A673 (cell line): ENCODE results near the gene DNAJC3. TPM values are rescaled to one million over a fixed set of nuclear protein-coding genes. Genes with fewer than 3 reads are reported as not detected.
"Not testable (repeated sequence)": the region's sequence is repeated elsewhere in the genome, so short reads cannot be mapped to it uniquely, and the experiment has no call there.

Source experiments
- BruUV-seq: library from RNA; stranded (reverse); fragments of 400-500 nt; replicated peaks from 2 replicates; lab custom pipeline; 2021; lab: Mats Ljungman, UMichigan
- CTCF ChIA-PET: fragments of 300-600 bp; sonication (Branson Sonifier 250); formaldehyde crosslinking; loops from one replicate; lab custom pipeline; 2022; ENCODE audit warnings: antibody characterized with exemption; lab: Charles Lee
- POLR2A ChIA-PET: fragments of 300-600 bp; sonication (Branson Sonifier 250); formaldehyde crosslinking; loops from one replicate; lab custom pipeline; 2022; ENCODE audit warnings: antibody characterized with exemption; ENCODE audit not compliant: low non-redundant PET; lab: Charles Lee
- DNase-seq: peaks from one replicate; pipeline ENCODE4 v3.0.0-alpha.2; 2015; ENCODE audit warnings: low spot score
- H3K27ac ChIP-seq: fragments of 200-600 bp; sonication (generic); 2 replicates; pipeline ENCODE4 v1.5.1; 2016; ENCODE audit warnings: mixed run types, low read depth, mild to moderate bottlenecking, mixed read lengths, antibody characterized with exemption, low read length; ENCODE audit not compliant: poor library complexity, severe bottlenecking
- H3K27me3 ChIP-seq: fragments of 200-600 bp; sonication (generic); replicated peaks from 2 replicates; pipeline ENCODE4 v1.6.1; 2017; ENCODE audit warnings: mixed run types, low read depth, mild to moderate bottlenecking, mixed read lengths, antibody characterized with exemption, low read length; ENCODE audit not compliant: insufficient read depth, poor library complexity
- H3K36me3 ChIP-seq: fragments of 200-600 bp; sonication (generic); 2 replicates; pipeline ENCODE4 v1.6.1; 2016; ENCODE audit warnings: mixed run types, mild to moderate bottlenecking, mixed read lengths, antibody characterized with exemption, low read length; ENCODE audit not compliant: insufficient read depth, poor library complexity, severe bottlenecking
- H3K4me1 ChIP-seq: fragments of 200-600 bp; sonication (generic); 2 replicates; pipeline ENCODE4 v1.6.1; 2017; ENCODE audit warnings: mixed run types, mild to moderate bottlenecking, mixed read lengths, antibody characterized with exemption, low read length; ENCODE audit not compliant: insufficient read depth, poor library complexity, severe bottlenecking
- H3K4me3 ChIP-seq: fragments of 200-600 bp; sonication (generic); 2 replicates; pipeline ENCODE4 v1.5.1; 2016; ENCODE audit warnings: low read depth, mixed run types, mild to moderate bottlenecking, mixed read lengths, low read length; ENCODE audit not compliant: poor library complexity, severe bottlenecking
- H3K9me3 ChIP-seq: fragments of 200-600 bp; sonication (generic); 2 replicates; pipeline ENCODE4 v1.6.1; 2016; ENCODE audit warnings: mixed run types, low read depth, mild to moderate bottlenecking, mixed read lengths, antibody characterized with exemption, low read length; ENCODE audit not compliant: poor library complexity, severe bottlenecking
- CTCF ChIP-seq: fragments of 300-800, 200-600 bp; sonication (generic); conservative IDR thresholded peaks from 2 replicates; pipeline ENCODE4 v1.5.1; 2017; ENCODE audit warnings: low read depth, mild to moderate bottlenecking, antibody characterized with exemption, low read length, moderate library complexity, mixed read lengths
- EZH2 ChIP-seq: fragments of 200-600 bp; sonication (generic); IDR thresholded peaks from 2 replicates; pipeline ENCODE4 v1.6.1; 2017; ENCODE audit warnings: borderline replicate concordance, low read depth, mild to moderate bottlenecking, mixed read lengths, antibody characterized with exemption, low read length; ENCODE audit not compliant: poor library complexity, severe bottlenecking
- intact Hi-C: fragments of 100-400 bp; cut with micrococcal nuclease; formaldehyde crosslinking; loops from one replicate; pipeline ENCODE4 v1.10.0; 2022; ENCODE audit not compliant: unreplicated experiment
- total RNA-seq: library from RNA; stranded (reverse); gene quantifications from 2 replicates; pipeline ENCODE4 v1.2.3, GENCODE V29; 2021

The DNAJC3 gene
- total RNA-seq, 1 experiment from 2014 or later = 21.5 TPM

GRCh38 chr13:95779522-95779921, 102.6 kb downstream of the DNAJC3 start:
- ChIA-PET CTCF (no interaction called here), POLR2A (no interaction called here)
- H3K36me3 ChIP-seq = no peaks in the 10 kb centered on the region
- intact Hi-C loops = no loop called here
- BruUV-seq = no TSS peak
- H3K27me3 ChIP-seq = no peaks in the 10 kb centered on the region
- H3K4me1 ChIP-seq = no peaks in the 10 kb centered on the region
- H3K4me3 ChIP-seq = no peak overlapping the region
- DNase-seq = no peak
- H3K9me3 ChIP-seq = no peaks in the 10 kb centered on the region
- H3K27ac ChIP-seq = no peak overlapping the region
- no peak for TF ChIP-seq EZH2
- TF ChIP-seq CTCF = no peak

- no TSS peak for BruUV-seq
- Histone ChIP-seq H3K36me3 (no peaks in the 10 kb centered on the region), H3K4me1 (no peaks in the 10 kb centered on the region), H3K27ac (no peak overlapping the region), H3K9me3 (no peaks in the 10 kb centered on the region), H3K27me3 (no peaks in the 10 kb centered on the region), H3K4me3 (no peak overlapping the region)
- intact Hi-C loops = no loop called here
- POLR2A ChIA-PET = no interaction called here
- no peak for DNase-seq
- TF ChIP-seq CTCF (no peak), EZH2 (no peak)
- CTCF ChIA-PET = no interaction called here
Observed at GRCh38 chr13:95781016-95781415, 104.1 kb downstream of the DNAJC3 start.

GRCh38 chr13:95781940-95782339, 105.0 kb downstream of the DNAJC3 start:
- POLR2A ChIA-PET, CTCF ChIA-PET: not testable (repeated sequence)

GRCh38 chr13:95783747-95784146, 106.8 kb downstream of the DNAJC3 start:
- Histone ChIP-seq H3K4me1 (no peaks in the 10 kb centered on the region), H3K27ac (no peak overlapping the region), H3K9me3 (no peaks in the 10 kb centered on the region), H3K27me3 (no peaks in the 10 kb centered on the region), H3K4me3 (no peak overlapping the region), H3K36me3 (no peaks in the 10 kb centered on the region)
- no peak for DNase-seq
- ChIA-PET CTCF (no interaction called here), POLR2A (no interaction called here)
- intact Hi-C loops = no loop called here
- BruUV-seq = no TSS peak
- TF ChIP-seq EZH2 (no peak), CTCF (no peak)

More at GRCh38 chr13:95781940-95782339, 105.0 kb downstream of the DNAJC3 start:
- H3K27me3 ChIP-seq, intact Hi-C loops, H3K36me3 ChIP-seq, H3K4me3 ChIP-seq, BruUV-seq, H3K4me1 ChIP-seq, H3K9me3 ChIP-seq, DNase-seq, H3K27ac ChIP-seq: not testable (repeated sequence)
